ENCODE data around the gene ZNF691.
A peak's percentile ranks its signal among the peaks of the same experiment; 100 is the strongest.

ZNF691 gene

DNA sequence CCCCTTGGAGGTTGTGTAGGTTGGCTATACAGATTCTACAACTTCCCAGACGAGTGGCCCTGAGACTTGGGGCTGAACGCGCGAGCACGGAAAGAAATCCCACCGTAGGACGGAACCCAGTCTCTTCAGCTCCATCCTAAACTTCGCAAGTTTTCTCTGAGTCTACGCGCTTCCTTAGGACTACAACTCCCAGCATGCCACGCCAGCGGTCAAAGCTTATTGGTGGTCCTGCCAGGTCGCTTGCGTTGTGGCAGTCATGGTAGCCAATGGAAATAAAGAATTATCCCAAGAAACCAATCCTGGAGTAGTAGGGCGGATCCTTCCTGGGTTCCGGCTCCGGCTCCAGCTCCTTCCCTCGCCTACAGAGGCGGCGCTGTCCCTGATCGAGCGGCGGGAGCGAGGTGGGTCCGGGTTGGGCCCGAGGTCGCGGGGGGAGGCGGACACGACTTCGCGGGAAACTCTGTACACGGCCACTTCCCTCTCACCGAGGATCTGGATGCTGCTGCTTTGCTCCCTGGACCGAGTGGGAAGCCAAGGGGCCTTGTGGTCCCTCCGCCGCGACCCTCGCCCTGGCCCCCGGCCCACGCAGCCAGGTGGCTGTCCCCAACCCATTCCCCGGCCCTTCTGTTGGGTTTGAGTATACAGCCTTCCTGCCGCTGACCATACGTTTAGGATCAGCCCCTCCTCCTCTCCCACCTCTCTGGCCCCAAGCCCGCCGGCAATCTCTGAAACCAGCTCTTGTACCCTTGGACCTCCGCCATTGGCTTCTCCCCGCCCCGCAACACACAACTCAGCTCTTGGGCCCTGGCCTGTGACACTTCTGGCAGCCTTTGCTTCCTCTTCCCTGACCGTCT is at the start of gene ZNF691:
ZNF691 (plus strand) TSS at position 357 of the 854 bp plus-strand sequence. CDS start 3,046 bp downstream, outside the sequence.
- POLR2A ChIA-PET, result interaction anchor here (0.6 to 1.4 kb wide), 6 partner anchors 8 to 276 kb away, joined by 3 to 8 read pairs (median 3); partner anchors contain the start of genes C1orf50 and P3H1
- CTCF ChIA-PET, result interaction anchor here (0.8 to 3.0 kb wide), 27 partner anchors 9 to 359 kb away, joined by 3 to 16 read pairs (median 5); partner anchors contain the start of genes C1orf50, ERMAP, P3H1 and SVBP
- peak; percentile 84 for DNase-seq (ENCODE audit: low read depth, low spot score)
- TF ChIP-seq, protein P1, sequence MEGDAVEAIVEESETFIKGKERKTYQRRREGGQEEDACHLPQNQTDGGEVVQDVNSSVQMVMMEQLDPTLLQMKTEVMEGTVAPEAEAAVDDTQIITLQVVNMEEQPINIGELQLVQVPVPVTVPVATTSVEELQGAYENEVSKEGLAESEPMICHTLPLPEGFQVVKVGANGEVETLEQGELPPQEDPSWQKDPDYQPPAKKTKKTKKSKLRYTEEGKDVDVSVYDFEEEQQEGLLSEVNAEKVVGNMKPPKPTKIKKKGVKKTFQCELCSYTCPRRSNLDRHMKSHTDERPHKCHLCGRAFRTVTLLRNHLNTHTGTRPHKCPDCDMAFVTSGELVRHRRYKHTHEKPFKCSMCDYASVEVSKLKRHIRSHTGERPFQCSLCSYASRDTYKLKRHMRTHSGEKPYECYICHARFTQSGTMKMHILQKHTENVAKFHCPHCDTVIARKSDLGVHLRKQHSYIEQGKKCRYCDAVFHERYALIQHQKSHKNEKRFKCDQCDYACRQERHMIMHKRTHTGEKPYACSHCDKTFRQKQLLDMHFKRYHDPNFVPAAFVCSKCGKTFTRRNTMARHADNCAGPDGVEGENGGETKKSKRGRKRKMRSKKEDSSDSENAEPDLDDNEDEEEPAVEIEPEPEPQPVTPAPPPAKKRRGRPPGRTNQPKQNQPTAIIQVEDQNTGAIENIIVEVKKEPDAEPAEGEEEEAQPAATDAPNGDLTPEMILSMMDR (IDR thresholded peaks at IDR 0.05; ENCODE audit: insufficient read depth, low read length, missing control alignments), result peak; percentile 74
- peak within 1 kb of the TSS; percentile 93 for H3K4me3 ChIP-seq (ENCODE audit: low read depth, low read length)

DNA sequence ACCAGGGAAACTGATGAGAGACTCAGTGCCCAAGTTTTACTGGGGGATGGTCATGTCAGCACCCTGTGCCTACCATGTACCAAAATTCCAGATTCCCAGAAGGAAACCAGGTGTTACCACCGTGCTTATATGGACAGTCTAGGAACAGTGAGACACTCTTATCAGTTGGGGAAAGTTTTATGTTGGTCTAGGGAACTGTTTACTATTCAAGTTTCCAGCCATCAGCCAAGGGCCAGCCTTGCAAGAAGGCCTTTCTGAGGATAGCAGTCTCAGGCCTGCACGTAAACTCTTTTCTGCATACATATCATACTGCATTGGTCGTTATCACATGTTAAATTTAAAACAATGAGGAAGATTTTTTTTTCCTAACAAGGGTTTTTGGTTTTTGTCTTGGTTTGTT is 49.0 kb upstream of the ZNF691 start:
- ChIA-PET POLR2A (no interaction called here), CTCF (interaction anchor here (0.9 kb wide), 1 partner anchor 18 kb away, joined by 3 read pairs; no protein-coding TSS in a partner anchor)
- TF ChIP-seq, protein P1 (IDR thresholded peaks at IDR 0.05; ENCODE audit: insufficient read depth, low read length, missing control alignments), result no peak
- H3K4me3 ChIP-seq (ENCODE audit: low read depth, low read length), result no peak overlapping the region
- no peak for DNase-seq (ENCODE audit: low read depth, low spot score)

DNA sequence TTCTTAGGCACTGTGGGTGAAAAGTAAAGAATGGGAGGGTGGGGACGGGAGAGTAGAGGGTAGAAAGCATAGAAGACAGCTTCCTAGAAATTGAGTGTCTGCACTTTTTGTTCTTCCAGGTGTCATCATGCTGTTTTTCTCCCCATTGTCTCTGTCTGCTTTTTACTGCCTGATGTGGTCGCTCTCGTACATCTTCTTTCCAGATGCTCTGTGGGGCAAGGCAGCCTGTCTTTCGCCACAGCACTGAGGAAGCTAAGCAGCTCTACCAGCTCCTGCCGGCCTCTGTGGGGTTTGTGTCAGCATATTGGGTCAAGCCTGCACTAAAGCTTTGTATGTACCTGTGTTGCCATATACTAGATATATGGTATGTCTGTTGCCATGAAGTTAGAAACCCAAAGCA is 48.4 kb upstream of the ZNF691 start:
- TF ChIP-seq, protein P1 (IDR thresholded peaks at IDR 0.05; ENCODE audit: insufficient read depth, low read length, missing control alignments), result no peak
- no peak for DNase-seq (ENCODE audit: low read depth, low spot score)
- ChIA-PET POLR2A (no interaction called here), CTCF (no interaction called here)
- H3K4me3 ChIP-seq (ENCODE audit: low read depth, low read length), result no peak overlapping the region

GRCh38 chr1:42801832-42802473 is 44.5 kb upstream of the ZNF691 start:
- DNase-seq (ENCODE audit: low read depth, low spot score), result no peak
- TF ChIP-seq, protein P1 (IDR thresholded peaks at IDR 0.05; ENCODE audit: insufficient read depth, low read length, missing control alignments), result no peak
- ChIA-PET POLR2A (no interaction called here), CTCF (interaction anchor here (1.3 kb wide), 1 partner anchor 22 kb away, joined by 3 read pairs; no protein-coding TSS in a partner anchor)
- H3K4me3 ChIP-seq (ENCODE audit: low read depth, low read length), result no peak overlapping the region

DNA sequence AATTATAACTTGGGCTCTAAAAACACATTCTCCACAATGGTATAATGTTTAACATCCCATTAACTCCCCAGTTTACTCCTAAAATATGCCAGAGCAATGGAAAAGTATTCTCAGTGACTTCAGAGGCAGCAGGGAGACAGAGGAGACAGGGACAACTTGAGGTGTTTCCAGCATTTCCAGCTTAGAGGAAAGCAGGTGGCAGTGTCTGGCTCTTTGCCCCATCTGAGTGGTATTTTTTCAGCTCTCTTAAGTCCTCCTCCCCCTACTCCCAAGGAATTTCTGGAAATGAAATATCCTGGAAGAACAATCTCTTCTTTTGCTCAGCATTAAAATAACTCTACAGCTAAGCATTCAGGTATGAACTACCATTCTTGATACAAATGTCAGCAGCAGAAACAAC is 40.2 kb upstream of the ZNF691 start:
- no peak overlapping the region for H3K4me3 ChIP-seq (ENCODE audit: low read depth, low read length)
- ChIA-PET CTCF (no interaction called here), POLR2A (no interaction called here)
- DNase-seq (ENCODE audit: low read depth, low spot score), result no peak
- TF ChIP-seq, protein P1 (IDR thresholded peaks at IDR 0.05; ENCODE audit: insufficient read depth, low read length, missing control alignments), result no peak

DNA sequence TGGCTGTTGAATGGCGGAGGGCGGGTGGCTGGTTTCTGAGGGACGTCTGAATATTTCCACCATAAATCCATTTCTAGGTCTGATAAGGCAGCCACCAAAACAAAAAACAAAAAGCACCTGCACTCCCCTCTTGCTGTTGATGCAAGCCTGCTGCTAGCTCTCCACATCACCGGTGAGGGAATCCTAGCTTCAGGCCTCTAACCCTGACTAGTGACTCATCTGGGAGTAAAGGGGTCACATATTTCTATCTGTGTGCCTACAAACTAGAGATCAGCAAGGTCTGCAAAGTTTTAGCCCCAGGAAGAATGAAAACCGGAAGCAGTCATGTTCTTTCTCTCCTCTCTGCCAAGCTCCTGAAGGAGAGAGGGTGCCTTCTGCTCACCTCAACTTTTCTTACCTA is 39.8 kb upstream of the ZNF691 start:
- ChIA-PET POLR2A (no interaction called here), CTCF (no interaction called here)
- TF ChIP-seq, protein P1 (IDR thresholded peaks at IDR 0.05; ENCODE audit: insufficient read depth, low read length, missing control alignments), result no peak
- no peak for DNase-seq (ENCODE audit: low read depth, low spot score)
- no peak overlapping the region for H3K4me3 ChIP-seq (ENCODE audit: low read depth, low read length)

Data from AG04449 (cell line).